HG03108 (cell line): ENCODE data around the gene IP6K3.

ENCODE experiments used
- ATAC-seq: cut with Tn5 transposase; IDR thresholded peaks from one replicate; pipeline ENCODE4 v1.9.1; 2021; ENCODE audit warnings: moderate library complexity; ENCODE audit not compliant: unreplicated experiment

Gene IP6K3

DNA sequence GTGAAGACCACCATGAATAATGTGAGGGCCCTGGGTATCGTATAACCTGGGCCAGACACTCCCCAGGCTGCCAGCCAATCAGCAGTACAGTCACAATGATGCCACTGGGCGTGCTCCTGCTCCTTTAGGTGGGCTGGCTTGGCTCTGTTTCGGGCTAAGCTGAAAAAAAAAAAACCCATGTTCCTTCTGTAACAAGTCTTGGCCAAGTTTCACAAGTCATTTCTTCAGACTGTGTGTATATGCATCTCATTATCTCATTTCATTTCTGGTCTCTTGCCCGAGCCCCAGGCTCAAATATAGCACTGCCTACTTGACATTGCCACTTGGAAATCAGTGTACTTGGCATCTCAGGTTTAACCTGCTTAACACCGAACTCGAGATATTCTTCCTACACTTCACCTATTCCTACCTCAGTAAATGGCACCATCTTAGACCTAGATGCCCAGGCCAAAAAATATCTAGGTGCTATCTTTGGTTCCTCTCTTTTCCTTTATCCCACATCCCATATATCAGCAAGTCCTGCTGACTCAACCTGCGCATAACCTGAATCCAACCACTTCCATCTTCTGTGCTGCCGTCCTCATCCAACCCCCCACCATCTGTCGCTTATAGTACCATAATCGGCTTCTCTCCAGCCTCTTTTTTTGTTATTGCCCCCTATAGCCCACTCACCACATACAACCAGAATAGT is 37.0 kb downstream of the IP6K3 start:
- no peak for ATAC-seq

DNA sequence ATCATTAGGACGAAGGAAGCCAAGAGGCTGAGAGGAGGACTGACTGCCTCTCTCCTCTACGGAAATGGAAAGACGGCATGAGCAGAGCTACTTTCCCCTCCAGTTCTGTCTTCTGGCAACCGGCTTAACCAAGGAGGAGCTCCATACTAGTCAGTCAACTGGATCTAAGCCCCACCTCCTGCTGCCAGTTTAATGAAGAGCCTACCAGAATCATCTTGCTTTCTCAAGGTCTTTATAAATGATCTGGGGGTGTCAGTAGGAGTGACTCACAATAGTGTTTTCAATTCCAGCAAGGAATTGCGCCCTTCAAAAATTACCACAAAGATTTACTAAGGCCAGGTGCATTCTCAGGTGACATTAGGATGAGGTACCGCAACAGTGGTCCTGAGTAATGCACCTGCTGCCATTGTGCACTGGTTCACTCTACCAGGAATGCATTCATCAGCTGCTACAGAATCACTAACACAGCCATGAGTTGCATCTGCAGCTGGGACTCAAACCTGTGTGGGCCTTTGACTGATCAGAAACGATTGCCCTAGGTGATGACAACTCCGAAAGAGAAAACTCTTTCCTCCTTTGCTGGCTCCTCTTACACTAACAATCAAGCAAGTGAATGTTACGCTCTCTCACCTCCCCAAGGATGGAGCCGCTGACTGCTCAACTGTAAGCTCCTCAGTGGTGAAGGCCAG is 38.0 kb downstream of the IP6K3 start:
- no peak for ATAC-seq

DNA sequence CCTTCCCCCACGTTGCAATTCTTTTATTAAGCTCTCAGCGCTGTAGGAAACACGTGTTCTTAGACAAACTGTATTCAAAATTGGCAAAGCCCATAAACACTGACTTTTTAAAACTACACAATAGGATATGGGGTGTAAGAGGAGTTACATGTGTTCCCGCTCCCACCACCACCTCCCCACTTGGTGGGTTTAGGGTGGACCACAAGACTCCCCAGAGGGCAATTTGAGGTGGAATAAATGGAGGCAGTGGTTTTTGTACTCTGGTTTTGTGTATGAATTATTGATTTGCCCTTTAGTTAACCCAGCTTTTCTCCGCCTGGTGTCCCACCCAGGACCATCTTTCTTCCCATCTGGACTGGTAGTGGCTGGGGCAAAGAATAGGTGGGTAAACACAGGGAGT is 38.9 kb downstream of the IP6K3 start:
- ATAC-seq, result no peak

DNA sequence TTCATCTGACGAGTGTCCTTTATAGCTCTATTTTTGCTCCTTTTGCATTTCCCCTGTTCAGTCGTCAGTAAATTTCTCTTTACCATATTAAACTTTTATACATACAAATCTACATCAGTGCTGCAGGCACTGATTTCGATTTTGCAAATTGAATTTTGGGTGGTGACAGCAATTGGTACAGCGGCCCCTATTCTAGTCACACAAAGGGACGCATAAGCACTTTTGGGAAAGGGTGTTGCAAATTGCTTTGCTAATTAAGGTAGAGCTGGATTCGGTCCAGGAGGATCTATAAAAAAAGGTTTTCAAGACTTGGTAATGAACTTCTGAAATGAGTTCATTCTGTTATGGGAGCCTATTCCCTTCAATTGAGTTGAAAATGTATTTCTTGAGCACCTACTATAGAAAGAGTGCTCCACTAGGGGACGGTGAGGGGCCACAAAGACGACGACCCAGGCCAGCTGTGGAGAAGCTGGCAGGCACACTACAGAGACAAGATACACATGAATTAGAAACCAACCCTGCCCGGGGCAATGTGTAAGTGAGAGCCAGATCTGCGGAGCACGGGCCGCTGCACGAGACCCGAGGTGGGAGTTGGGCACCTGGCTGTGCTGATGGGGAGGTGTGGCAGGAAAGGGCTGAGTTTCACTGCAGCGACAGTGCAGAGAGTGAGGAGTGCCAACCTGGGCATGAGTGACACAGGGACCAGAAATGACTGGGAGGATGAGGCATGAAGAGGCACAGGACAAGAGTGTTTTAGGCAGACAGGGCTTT is 40.6 kb downstream of the IP6K3 start:
- ATAC-seq, result no peak

DNA sequence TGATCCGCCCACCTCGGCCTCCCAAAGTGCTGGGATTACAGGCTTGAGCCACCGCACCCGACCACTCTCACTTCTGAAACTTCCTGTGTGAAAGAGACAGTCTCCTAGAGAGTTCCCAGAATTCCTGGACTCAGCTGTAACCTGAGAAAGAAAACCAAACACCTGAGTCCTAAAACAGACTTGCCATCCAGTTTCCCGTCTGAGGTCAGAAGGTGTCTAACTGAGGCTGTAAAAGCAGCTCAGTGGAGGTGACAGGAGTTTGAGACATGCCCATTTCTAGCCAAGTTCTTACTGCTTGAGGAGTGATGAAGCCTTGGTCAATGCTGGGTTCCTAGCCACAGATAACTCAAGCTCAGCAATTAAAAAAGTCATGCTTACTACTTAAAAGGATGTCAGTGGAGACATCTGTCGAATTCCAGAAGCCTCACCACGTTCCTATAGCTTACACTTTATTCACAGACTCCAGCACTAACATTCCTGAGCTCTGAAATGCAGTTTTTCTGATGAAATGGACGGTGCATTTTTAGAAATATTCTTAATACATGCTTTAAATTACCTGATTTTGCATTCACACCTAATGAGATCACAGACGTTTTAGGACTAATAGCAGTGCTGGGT is 41.3 kb downstream of the IP6K3 start:
- ATAC-seq, result no peak

DNA sequence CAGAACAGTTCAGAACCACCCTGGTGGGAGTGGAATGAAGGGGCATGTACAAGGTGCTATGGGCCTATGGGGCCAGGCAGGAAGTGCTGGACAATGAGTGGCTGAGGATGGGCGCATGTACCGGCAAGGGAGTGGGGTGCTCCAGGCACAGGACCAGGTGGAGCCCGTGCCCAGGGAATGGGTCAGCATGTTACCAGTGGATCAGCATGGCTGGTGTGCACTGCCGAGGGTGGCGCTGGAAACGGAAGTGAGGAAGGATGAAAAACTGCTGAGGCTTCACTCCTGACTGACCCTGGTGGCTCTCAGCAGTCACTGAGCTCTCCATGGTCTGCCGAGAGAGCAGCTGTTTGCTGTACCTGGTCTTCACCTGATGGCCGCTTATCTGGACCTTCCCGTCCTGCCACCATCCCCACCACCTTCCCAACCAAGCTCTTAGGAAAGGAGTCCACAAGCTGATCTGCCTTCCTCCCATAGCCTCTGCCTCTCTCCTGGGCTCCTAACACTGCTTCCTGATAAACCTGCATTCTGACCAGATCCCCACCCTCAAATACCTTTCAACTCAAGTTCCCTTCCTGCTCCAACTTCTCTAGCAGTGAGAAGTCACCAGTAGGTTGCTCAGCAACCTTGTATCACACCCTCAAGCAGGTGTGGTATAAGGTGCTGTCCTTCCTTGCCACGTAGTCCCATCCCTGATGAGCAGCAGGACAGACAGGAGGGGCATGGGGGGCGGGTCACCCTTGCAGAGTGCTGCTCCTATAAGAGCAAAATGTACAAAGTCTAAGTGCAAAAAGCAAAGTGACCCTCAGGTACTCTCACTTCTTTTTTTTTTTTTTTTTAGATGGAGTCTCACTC is 42.3 kb downstream of the IP6K3 start:
- no peak for ATAC-seq

DNA sequence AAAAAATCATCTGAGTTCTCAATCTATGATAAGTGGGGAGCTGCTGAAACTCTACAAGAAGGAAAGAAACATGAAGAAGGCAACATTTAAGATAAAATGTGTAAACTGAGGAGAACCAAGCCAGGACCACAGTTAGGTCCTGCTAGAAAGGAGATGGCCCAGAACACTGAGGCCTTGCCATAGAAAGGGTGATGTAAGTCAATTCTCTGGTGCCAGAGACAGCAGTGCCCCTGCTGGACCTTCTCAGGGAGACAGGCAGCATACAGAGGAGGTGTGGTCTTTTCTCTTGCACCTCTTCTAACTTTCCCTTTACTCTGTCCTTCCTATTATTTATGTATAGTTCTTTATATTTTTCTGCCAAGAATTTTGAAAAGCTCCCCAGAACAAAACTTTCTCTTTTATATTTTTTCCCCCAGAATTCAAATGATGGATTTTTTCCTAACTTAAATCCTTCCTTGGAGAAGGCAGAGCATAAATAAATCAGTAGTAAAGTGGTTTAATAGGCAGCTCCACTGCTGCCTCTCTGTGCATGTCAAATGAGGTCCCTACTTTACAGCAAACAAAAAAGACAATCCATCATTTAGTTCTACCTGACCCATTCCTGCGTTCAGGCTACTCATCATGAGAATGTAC is 44.2 kb downstream of the IP6K3 start:
- ATAC-seq, result no peak

DNA sequence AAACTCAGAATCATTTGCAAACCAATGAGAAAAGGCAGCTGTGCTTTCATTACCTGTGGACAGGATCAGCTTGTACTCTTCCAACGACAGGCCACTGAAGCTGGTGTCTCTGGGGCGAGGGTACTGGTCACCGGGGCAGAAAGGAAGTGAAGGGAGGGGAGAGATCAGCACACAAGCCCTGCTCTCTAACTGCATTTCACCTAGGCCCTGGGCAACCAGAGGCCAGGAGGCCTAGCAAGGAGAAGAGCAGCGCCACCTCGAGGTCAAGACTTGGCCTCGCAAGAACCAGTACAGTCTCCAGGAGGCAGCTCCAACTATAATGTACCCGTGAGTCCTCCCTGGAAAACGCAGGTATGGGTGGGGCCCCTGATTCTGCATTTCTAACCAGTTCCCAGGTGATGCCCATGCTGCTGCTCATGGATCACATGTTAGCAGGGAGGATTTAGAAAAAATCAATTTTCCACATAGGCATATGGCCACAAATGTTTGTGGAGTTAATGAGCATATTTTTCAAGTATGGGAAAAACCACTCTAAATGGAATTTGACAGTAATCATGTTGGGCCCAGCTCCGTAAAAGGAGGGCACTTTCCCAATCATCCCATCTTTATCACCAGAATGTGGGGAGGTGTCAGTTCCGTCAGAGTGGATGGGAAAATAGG is 46.2 kb downstream of the IP6K3 start:
- peak; percentile 63 for ATAC-seq

DNA sequence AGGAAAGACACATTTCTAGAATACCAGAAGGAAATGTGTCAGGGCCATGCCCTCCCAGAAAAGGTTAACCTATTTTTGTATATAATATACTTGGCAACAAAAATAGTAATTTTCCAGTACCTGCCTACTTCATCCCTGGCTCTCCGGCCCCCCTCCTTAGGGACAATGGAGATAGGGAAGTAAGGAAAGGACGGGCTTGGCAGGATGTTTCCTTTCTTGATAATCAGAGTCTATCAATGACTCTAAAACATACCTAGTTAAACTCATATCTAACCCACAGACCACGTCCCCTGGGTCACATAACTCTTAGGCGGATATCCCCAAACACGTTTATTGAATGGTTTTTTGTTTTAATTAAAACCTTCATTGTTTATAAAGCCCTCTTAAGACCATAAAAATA is 47.0 kb downstream of the IP6K3 start:
- ATAC-seq, result no peak

DNA sequence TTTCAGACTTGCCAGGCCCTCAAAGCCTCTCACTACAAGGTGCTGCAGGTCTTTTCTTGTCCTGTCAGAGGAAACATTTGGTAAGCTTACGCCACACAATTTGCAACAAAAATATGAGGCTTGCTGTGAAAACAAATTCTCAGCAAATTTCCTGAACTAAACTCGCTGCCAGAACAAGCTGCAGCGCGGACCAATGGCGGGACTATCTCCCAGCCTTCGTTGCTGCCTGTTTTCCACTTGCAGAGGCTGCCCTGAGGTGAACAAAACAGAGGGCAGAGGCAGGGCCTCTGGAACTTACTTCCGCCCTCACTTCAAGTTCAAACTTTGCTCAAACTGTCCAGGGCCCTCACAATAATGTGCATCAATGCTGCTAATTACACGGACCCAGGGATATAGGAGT is 47.6 kb downstream of the IP6K3 start:
- no peak for ATAC-seq

DNA sequence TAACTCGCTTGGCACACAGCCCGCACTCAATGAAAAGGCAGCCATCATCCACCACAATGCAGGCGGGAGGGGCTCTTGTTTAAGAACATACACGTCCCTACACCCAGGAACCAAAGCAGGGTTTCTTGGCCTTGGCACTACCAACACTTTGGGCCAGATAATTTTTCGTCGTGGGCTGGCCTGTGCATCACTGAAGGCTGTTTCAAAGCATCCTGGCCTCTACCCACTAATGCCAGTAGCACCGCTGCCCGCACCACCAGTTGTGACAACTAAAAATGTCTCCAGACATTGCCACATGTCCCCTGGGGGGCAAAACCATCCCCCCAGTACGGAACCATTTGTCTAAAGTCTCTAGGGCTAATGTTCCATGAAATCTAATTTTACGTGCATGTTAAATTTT is 48.2 kb downstream of the IP6K3 start:
- ATAC-seq, result no peak

DNA sequence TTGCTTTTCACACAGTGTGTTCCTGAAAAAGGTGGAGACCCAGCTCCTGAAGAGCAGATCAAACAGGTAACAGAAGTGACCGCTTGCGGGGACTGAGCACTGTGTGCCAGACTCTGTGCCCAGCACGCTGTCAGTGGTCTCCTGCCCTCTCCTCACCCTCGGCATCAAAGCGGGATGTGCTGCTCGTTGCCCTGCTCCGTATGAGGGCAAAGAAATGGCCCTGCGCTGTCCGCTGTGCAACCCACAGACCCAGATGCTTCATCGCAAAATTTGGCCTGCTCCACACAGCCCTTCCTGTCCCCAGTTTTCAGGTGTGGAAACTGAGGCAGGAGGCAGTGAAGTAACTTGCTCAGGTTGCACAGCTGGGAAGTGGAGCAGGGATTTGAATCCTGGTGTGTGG is 48.9 kb downstream of the IP6K3 start:
- ATAC-seq, result no peak

DNA sequence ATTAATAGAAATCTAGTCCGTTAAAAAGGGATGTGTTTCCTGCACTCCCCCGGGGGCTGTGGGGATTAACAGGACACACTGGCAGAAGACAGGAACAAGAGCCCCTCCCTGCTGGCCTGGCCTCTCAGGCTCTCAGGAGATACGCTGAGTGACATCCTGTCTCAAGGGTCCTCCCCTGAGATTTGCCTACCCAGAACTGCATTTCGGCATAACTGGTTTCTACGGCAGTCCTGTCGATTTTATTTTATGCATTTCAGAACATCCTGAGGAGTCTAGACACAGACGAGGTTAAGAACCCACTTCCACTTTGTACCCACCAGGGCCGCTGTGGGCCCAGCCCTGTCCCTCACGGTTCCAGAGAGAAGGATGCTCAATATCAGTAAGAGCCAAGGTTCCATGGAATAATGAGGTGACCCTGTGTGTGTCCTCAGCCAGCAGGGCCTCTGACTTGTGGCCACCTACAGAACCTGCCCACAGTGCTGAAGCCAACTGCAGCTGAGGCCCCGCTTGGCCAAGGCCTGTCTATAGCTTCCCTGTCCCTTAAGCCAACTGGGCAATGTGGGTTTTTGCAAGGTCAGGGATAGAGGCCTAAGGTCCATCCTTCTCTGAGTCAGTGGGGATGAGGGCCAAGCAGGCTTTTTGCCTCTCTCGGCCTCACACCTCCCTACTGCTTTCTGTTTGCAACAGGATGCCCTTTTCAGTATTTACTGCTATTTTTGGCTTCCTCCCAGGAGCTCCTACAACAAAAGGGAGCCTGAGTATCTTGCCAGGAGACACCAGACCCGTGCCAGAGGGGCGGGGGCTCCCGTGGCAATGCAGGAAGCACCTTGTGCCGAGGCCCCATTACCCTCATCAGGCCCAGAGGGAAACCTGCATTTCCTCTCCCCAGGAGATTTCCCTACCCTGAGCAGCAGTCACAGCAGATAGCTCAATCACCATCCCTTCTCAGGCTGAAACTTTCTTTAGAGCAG is 49.9 kb downstream of the IP6K3 start:
- peak; percentile 32 for ATAC-seq

DNA sequence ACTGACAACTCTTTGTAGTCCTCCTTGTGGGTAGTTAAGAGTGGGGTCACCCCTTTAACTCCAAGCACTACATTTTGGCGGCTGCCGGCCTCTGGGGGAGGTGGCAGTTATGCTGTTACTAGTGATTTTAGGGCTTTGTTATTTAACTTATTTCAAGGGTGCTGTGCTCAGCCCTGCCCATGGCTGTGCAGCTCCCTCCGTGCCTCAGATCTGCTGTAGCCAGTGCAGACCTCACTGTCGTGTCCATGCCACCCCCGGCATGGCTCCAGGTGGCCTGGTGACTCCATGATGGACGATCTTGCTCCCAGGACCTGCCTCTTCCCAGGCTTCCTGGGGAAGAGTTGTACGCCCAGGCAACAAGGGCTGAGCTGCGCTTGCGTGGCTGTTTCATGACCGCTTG is 50.6 kb downstream of the IP6K3 start:
- no peak for ATAC-seq

DNA sequence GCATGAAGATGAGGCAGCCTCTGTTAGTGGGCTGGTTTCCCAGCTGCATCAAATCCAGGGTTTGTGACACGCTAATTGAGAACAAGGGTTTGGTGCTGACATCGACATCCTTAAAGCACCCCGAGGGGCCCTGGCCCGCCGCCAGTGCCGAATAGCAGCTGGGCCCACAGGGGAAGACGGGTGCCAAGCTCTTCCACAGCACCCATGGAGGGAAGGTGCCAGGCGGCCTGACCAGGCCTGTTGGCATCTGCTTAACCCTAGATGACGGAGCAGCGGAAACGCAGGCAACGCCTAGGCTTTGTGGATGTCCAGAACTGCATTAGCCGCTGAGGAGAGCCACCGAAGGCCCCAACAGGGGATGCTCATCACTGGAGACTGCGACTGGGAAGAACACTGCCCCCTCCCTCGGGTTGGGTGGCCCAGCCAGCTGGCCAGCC is 51.2 kb downstream of the IP6K3 start:
- ATAC-seq, result no peak

DNA sequence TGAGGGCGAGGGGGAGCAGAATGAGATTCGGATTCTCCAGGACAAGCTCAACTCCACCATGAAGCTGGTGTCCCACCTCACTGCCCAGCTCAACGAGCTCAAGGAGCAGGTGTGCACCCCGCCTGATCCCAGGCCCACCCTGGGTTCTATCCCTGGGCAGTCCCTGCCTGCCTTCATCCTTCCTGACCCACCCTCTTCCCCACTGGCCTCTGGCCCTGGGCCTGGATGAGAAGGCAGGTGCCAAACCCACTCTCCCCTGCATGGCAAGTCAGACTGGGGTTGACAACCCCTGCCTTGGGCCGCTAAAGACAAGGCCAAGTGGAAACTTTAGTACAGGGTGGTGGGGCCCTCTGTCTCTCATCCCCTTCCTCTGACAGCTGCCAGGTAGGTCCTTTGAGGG is 51.7 kb downstream of the IP6K3 start:
- ATAC-seq, result no peak

DNA sequence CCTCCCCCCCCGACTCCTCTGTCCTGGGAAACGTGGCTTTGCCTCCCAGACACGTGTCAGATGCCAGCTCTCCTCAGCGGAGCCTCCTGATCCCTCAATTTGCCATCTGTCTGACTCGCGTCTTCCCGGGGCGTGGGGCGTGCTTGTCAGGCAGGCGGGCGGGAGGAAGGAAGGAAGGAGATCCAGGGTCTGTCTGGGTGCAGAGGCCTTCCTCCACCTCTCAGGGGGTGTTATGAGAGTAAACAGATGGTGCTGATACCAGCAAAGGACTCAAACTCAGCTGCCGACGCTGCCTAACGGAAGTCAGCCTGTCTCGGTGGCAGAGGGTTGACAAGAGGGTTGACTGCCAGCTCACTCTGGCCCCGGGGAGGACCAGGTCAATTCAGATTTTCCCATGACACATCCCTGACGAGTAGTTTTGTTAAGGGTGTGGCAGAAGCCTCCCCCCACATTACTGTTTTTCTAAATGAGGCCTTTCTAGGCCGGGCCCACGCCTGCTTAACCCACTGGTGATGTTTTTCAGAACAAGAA is 52.2 kb downstream of the IP6K3 start:
- ATAC-seq, result no peak
